Mesothelial cell of epicardium (in vitro differentiated cells): ENCODE results near the gene ADSS1. TPM values are rescaled to one million over a fixed set of nuclear protein-coding genes. Genes with fewer than 3 reads are reported as not detected.

ENCODE experiments used
- DNase-seq, 2 experiments: peaks; one replicate each; pipeline ENCODE4 v3.0.0; 2021; ENCODE audit warnings: low spot score in 2 of 2; ENCODE audit not compliant: unreplicated experiment in 2 of 2
- H3K27ac Mint-ChIP-seq: 2 replicates; pipeline ENCODE4 v1.8.0; 2021; ENCODE audit warnings: mixed read lengths
- H3K27me3 Mint-ChIP-seq: 2 replicates; pipeline ENCODE4 v1.8.0; 2021; ENCODE audit warnings: low read depth, mixed read lengths
- H3K36me3 Mint-ChIP-seq: 2 replicates; pipeline ENCODE4 v1.8.0; 2021; ENCODE audit warnings: mixed read lengths
- H3K4me1 Mint-ChIP-seq: 2 replicates; pipeline ENCODE4 v1.8.0; 2021; ENCODE audit warnings: mixed read lengths
- H3K4me3 Mint-ChIP-seq: 2 replicates; pipeline ENCODE4 v1.8.0; 2021; ENCODE audit warnings: mild to moderate bottlenecking, moderate library complexity, mixed read lengths
- H3K9me3 Mint-ChIP-seq: 2 replicates; pipeline ENCODE4 v1.8.0; 2021; ENCODE audit warnings: mixed read lengths
- total RNA-seq: library from RNA; stranded (reverse); gene quantifications from 3 replicates; pipeline ENCODE4 v1.2.1, GENCODE V29; 2021
- TF ChIP-seq, protein P1 (sequence below): fragments of 200-600 bp; sonication (generic); IDR thresholded peaks from one replicate; pipeline ENCODE4 v1.5.0; 2021; ENCODE audit warnings: antibody characterized with exemption; ENCODE audit not compliant: unreplicated experiment

ADSS1 gene
- total RNA-seq, 1 donor from 2014 or later: 17.1 TPM

DNA sequence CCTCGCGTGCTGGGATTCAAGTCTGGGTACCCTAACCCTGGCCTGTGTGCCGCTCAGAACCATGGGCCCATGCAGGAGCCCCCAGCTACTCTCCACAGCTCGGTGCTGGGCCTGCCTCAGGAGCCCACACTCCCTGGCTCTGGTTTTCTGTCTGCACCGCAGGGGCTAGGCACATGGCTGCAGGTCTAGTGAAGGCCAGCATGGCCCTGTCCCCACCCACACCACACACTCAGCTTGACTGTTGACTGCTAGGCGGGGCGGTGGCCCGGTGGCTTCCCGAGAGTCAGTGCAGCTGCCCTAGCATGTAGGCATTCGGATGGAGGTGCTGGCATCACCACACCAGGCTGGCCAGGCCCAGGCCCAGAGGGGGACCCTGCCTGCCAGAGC lies 26.7 kb upstream of the ADSS1 start:
- H3K27ac Mint-ChIP-seq: no peak overlapping the region
- no peaks in the 10 kb centered on the region for H3K9me3 Mint-ChIP-seq
- DNase-seq: no peak
- TF ChIP-seq, protein P1, sequence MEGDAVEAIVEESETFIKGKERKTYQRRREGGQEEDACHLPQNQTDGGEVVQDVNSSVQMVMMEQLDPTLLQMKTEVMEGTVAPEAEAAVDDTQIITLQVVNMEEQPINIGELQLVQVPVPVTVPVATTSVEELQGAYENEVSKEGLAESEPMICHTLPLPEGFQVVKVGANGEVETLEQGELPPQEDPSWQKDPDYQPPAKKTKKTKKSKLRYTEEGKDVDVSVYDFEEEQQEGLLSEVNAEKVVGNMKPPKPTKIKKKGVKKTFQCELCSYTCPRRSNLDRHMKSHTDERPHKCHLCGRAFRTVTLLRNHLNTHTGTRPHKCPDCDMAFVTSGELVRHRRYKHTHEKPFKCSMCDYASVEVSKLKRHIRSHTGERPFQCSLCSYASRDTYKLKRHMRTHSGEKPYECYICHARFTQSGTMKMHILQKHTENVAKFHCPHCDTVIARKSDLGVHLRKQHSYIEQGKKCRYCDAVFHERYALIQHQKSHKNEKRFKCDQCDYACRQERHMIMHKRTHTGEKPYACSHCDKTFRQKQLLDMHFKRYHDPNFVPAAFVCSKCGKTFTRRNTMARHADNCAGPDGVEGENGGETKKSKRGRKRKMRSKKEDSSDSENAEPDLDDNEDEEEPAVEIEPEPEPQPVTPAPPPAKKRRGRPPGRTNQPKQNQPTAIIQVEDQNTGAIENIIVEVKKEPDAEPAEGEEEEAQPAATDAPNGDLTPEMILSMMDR: no peak
- H3K4me3 Mint-ChIP-seq: no peak overlapping the region
- H3K4me1 Mint-ChIP-seq: peaks cover 20% of the 10 kb centered on the region
- H3K36me3 Mint-ChIP-seq: peaks cover 4% of the 10 kb centered on the region
- H3K27me3 Mint-ChIP-seq: no peaks in the 10 kb centered on the region

DNA sequence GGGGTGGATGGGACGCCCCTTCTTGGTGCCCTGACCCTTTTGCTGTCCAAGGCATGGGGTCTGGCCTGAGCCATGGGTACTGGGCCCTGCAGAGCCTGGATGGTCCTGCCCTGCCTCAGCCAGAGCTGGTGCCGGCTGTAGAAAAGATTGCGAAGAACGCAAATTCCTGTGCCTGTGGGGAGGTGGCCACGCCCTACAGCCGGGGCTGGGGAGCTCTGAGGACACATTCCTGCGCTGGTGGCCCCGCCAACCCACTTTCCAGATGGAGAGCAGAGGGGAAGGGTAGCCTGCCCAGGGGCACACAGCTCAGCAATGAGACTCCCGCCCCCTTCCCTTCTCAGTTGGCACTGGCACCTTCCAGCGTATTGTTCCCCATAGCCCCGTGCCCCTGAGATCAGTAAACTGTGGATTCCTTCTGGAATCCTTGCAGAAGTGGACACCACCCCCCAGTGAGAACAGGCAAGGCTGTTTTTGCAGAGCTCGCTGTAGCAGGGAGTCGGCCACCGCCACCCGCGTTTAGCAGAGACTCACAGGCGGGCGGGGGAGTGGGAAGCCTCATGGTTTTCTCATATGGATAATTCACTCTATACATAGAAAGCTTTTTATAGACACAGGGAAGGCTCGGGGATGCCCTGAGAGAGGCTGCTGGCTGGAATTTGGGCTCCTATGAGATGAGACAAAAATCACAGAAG lies 26.0 kb upstream of the ADSS1 start:
- TF ChIP-seq, protein P1: no peak
- Mint-ChIP-seq H3K9me3 (no peaks in the 10 kb centered on the region), H3K27ac (peak overlapping the region; percentile 64), H3K4me3 (no peak overlapping the region), H3K36me3 (peaks cover 4% of the 10 kb centered on the region), H3K4me1 (peaks cover 20% of the 10 kb centered on the region), H3K27me3 (no peaks in the 10 kb centered on the region)
- DNase-seq: no peak

DNA sequence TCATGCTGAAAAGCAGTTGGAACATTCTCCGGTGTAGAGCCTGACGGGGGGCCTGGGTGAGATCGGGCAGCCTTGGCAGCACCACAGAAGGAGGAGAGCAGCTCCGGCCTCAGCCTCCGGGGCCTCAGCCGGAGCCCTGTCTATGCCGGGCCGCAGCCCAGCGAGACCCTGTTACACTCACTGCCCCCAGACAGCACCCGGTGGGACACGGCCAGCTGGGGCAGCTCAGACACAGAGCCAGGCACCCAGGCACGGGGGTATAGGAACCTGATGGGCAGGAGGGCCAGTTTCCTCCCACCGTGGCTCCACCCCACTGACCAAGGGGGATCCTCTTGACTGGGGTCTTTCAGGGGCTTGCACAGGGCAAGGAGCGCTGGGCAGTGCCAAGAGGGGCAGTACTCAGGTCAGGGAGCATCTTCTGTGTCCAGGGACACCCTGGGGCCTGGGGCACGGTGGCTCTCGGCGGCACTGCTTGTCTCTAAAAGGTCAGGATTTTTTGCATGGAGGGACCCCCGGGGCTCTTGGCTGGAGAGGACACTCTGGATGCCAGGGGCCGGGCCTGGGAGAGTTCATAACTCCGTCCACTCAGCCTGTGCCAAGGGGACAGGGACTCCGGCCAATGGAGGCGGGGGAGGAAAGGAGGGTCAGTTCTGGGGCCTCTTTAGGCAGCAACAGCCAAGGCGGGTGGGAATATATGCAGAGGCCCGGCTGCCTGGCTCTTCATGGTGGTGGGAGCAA lies 25.2 kb upstream of the ADSS1 start:
- H3K9me3 Mint-ChIP-seq: no peaks in the 10 kb centered on the region
- peaks cover 9% of the 10 kb centered on the region for H3K36me3 Mint-ChIP-seq
- H3K4me1 Mint-ChIP-seq: peaks cover 18% of the 10 kb centered on the region
- H3K4me3 Mint-ChIP-seq: no peak overlapping the region
- TF ChIP-seq, protein P1: no peak
- no peak for DNase-seq
- H3K27ac Mint-ChIP-seq: peak overlapping the region; percentile 64
- H3K27me3 Mint-ChIP-seq: no peaks in the 10 kb centered on the region

DNA sequence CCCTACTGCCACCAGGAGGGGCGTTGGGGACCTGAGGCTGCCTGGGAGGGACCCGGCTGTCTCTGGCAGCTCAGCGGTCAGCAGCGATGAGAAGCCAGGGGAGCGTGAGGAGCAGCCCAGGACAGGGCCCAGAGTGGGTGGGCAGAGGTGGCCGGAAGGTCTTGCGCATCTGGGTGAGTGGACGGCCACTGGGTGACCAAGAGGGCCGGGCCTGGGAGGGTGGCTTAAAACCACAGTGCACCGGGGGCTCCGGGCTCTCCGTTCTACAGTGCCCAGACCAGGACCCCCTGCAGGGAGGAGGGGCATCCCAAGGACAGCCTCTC lies 24.6 kb upstream of the ADSS1 start:
- DNase-seq: no peak
- Mint-ChIP-seq H3K4me3 (no peak overlapping the region), H3K27me3 (no peaks in the 10 kb centered on the region), H3K4me1 (peaks cover 16% of the 10 kb centered on the region), H3K36me3 (peaks cover 15% of the 10 kb centered on the region), H3K9me3 (no peaks in the 10 kb centered on the region), H3K27ac (no peak overlapping the region)
- TF ChIP-seq, protein P1: no peak

DNA sequence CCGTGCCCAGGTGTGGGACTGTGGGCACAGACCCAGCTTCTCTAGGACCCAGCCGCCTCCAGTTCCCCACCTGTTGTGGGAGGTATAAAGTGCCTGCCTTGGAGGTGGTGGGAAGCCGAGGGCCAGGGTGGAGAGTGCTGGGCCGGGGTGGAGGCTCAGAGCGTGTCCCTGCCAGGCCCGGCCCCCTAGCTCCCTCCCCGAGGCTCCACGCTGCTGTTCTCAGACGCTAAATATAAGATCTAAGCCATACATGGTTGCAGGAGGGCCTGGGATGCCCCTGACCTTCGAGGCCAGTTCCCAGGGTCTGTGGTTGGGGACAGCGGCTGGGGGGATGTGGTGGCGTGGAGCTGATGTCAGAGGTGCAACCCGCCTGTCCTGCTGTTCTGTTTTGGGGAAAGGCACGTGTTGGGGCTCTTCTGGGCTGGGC lies 23.8 kb upstream of the ADSS1 start:
- no peaks in the 10 kb centered on the region for H3K9me3 Mint-ChIP-seq
- H3K27me3 Mint-ChIP-seq: no peaks in the 10 kb centered on the region
- TF ChIP-seq, protein P1: no peak
- no peak for DNase-seq
- H3K4me1 Mint-ChIP-seq: peaks cover 11% of the 10 kb centered on the region
- peaks cover 20% of the 10 kb centered on the region for H3K36me3 Mint-ChIP-seq
- H3K4me3 Mint-ChIP-seq: no peak overlapping the region
- H3K27ac Mint-ChIP-seq: no peak overlapping the region
